HG03196 (cell line): ENCODE data around the gene DLAT.
A peak's percentile ranks its signal among the peaks of the same experiment; 100 is the strongest.
"Not testable (repeated sequence)": the region's sequence is repeated elsewhere in the genome, so short reads cannot be mapped to it uniquely, and the experiment has no call there.

ENCODE experiments used
- ATAC-seq: cut with Tn5 transposase; IDR thresholded peaks from one replicate; pipeline ENCODE4 v1.9.1; 2021; ENCODE audit not compliant: unreplicated experiment

DLAT gene

DNA sequence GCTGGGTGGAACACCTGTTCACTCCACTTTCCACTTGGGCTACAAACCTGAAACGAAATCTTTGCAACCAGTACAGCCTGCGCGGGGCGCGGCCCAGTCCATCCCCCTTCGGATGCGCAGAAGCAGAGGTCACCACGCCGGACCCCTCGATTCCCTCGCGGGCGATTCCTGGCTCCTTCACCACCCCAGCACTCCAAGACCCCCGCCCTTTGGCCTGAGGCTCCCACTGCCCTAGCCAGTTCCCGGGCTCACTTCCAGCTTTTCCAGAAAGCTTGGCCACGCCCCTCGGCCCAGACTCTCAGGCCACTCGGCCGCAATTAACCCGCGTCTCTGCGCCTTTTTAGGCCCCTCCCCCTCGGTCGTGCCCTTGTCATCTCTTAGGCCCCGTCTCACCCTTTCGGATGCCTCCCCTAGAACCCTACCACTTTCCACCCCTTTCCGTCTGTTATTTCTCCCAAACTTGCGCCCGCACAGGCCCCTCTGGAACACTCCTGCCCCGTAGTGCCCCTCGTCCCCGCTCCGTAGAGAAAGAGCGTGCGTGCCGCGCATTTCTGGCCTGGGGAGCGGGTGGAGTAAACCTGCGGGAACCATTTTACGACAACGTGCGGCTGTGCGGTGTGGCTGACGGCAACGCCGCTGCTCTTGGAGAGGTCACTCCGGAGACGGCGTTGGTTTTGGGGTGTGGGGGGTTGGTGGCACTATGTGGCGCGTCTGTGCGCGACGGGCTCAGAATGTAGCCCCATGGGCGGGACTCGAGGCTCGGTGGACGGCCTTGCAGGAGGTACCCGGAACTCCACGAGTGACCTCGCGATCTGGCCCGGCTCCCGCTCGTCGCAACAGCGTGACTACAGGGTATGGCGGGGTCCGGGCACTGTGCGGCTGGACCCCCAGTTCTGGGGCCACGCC is at the start of gene DLAT:
Gene DLAT, plus strand, starts transcription at position 636 of the 906 bp plus-strand sequence. Its CDS starts 65 bp downstream, at position 701.
- ATAC-seq: peak; percentile 75

DNA sequence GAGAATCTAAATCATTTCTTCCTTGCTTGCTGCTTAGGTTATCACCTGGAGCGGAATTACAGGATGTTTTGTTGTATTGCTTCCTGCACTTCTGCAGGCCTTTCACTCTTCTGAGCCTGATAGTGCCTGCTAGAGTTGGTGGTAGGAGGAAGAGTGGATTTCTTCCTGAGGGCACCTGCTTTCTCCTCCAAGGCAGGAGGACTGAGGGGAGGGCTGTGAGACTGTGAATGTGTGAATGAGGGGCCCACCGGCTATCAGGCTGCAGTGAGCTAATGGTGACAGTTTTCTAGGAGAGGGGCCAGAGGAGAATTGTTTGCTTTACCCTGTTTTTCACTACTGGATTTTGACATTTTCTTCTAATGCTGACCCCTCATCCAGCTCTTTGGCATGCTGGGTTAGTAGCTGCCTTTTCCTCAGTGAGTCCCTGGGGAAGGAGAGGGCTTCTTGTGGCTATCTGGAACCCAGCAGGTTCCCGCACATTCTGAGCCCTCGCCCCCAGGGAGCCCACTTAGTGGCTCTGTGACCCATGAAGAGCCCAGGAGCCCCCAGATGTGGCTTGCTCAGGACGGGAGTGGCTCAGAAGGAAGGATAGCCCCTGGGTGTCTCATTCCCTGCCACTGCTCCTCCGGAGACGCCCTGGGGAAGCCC is 49.0 kb upstream of the DLAT start:
- no peak for ATAC-seq

DNA sequence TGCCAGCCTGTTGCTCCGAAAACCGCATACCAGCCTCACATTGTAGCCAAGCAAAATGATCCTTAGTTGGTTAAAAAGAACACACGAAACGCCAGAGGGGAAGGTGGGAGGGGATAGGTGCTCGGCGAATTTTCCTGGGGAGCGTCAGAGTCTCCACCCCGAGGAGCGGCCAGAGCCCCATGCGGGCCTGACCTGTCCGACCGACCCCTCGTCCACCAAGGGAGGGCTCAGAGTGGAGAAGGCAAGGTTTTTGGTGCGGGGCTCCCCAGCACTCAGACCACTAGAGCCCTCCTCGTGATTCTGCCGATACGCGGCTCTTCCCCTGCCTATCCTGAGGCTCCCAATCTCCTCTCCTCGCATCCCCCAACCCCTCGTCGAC is 48.5 kb upstream of the DLAT start:
- ATAC-seq: no peak

DNA sequence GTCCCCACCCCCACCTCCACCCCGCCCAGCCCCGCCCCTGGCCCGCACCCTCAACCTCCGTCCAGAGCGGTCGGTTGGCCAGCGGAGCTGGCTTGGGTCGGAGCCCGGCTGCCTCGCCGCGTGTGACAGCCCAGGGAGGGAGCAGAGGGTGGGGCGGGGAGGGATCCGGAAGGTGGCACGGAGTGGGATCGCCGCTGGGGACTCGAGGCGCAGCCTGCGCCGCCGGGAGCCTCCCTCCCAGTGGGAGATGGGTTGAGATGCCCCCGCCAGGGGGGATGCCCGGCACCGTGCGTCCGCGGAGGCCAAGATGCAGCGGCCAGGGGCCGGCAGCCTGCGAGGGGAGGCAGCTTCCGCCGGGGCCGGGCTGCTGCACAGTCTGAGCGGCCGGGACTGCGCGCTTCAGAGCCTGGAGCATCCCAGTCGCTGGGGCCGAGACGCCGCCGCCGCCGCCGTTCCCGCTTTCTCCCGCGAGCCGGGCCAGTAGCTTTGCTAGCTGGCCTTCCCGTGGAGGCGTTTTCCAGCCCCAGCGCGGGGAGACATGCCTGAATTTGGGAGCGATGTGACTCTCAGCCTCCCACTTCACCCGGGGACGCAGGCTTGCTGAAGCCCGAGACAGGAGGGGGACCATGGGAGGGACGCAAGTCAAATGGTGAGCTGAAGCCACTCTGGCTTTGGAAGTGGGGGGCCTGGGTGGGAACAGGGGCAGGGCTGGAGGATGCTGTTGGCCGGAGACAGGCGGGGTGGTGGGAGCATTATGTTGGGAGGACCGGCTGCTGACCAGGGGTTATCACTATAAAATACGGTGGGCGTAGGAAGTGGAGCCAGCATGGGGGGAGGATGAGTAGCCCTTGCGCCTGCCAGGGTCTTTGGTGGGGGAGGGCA is 47.8 kb upstream of the DLAT start:
- no peak for ATAC-seq

DNA sequence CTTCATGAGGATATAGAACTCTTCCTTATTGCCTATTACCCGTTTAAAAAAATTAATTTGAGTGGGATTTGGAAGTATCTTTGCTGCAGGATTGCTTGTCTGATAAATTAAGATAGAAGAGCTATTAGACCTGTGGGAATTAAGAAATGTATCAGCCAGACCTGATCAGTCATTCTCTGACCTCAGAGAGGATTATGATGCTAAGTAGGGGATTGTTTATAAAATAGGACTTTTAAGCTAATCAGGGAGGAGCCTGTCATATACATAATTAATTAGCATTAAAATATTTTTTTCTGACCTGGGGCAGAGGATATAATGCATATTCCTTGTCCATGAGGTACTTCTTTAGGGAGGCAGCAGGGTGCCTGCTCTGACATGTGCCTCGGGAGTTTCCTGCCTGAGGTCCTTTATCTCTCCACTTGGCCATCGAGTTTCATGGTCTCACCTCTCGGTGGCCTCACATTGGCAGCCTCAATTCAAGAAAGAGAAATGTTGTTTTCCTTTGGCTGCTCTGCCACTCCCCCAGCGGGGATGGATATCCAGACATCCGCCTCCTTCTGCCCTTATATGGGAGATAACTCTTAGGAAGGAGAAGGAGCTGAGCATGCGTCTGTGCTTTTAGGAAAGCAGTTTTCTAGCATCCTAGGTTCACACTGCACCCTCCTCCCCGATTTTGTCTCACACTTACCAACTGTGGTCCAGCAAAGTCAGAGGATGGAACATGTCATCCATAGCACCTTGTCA is 47.0 kb upstream of the DLAT start:
- no peak for ATAC-seq

DNA sequence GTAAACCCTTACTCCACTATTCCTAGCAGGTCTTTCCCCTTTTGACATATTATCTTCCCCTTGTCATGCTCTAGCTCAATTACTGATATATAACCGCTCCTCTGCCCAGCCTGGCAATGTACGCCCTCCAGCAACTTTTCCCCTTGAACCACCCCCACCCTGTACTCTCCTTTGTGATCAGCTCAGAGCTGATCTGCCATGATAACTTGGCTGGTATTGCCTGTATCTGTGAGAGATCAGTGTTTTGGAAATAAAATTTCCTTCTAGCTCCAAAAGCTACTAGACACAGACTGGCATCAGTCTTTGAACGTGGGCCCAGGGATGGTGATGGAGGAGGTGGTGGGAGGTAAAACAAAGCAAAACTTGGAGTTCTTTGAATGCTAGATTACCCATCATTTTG is 45.1 kb upstream of the DLAT start:
- ATAC-seq: no peak

DNA sequence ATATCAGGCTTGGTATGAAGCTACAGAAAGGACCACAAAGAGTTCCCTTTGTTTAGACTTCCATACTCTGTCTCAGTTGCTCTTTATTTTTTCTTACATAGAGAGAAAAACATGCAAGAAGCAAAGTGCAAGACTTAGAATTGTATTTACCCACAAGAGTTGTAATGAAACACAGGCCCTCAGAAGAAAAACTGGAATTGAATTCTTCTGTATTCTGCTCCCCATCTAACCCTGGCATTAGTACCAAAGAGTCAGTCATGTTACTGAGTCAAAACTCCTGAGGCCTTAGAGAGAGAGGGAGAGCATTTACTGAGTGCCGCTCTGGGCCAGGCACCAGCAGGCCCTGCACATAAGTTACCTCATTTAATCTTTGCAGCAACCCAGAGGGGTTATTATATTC is 43.9 kb upstream of the DLAT start:
- ATAC-seq: no peak

DNA sequence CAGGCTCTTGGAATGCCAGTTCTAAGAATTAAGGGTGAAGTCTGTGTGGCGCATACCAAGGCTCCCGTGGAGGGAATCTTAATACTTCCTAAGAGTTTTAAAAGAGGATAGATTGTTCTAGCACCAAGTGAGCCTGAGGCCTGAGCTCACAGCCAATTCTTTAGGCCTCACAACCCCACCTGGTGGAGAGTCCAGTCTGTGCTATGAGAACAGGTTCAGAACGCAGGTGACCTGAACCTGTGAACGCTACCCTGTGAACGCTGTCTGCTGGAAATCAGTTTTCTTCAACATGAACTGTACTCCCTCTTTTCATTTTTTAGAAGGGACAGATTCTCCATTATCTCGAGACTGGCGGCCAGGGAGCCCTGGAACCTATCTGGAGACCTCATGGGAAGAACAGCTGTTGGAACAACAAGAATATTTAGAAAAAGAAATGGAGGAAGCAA is 43.2 kb upstream of the DLAT start:
- ATAC-seq: no peak

DNA sequence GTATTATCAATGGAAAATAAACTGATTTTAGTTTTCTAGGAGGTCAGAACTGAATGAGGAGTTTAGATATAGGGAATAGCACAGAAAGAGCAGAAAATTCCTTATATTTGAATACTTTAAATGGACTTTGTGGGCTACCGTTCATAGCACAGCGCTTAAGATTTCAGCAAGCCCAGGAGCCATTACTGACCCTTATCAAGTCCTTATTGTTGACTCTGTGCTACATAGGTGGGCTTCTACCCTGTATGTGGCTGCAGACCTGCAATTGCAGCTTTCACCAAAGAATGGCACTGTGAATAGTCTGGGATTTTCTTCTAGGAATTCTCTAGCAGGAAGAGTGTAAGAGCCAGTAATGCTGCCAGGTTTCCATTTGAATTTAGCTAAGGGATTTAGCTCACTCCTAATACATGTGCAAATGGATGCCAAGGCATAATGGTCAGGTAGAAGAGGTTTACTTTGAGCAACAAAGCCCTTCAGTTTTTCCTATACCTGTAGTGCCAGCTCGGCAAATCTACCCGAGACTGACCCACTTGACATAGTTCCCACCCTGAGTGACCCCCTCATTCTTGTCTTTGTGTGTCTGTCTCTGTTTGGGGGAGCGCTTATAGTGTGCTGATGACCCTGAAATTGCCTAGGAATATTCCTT is 42.5 kb upstream of the DLAT start:
- no peak for ATAC-seq

DNA sequence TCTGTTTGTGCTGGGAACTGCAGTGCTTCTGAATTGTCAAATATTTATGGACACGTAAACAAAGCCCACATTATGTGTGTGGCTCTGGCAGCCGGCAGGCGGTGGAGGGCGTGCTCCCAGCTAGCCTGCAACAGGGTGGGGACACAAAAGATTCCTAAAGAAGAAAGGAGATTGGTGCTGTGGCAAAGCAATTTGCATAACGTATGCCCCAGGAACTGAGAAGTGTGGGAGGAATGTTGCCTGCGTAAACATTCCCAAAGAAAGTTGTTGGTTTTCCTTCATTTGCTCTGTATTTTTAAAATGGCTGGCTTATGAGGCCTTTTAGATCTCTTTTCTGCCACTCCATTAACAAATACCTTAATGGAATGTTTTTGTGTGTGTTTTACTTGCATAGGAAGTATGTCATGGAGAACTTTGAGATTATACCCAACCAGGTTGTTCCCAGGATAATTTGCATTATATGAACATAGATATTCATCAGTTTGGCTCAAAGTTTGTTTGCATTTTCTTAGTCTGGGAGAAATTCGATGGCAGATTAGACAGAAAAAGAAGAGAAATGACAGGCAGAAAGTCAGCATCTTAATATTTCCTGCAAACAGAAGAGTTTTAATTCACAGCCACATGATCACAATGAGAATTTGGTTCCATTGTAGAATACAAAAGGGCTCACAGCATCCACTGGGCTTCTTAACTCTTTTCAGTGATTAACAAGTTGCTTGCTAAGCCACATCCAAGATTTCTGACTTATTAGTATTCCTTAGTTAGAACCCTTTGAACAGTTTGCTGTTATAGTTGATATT is 41.8 kb upstream of the DLAT start:
- no peak for ATAC-seq

DNA sequence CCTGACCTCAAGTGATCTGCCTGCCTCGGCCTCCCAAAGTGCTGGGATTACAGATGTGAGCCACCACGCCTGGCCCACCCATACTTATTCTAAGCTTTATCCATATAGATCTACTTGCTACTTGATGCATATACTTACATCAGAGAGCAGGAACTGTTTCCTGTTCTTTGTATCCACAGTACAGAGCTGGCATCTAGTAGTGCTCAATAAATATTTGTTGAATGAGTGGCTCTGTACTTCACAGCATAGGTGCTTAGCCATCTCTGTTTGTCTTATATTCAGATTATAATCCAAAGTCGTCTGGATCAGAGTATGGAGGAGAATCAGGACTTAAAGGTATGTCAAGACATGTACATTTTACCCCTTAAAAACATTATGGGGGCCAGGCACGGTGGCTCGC is 38.6 kb upstream of the DLAT start:
- ATAC-seq: no peak

DNA sequence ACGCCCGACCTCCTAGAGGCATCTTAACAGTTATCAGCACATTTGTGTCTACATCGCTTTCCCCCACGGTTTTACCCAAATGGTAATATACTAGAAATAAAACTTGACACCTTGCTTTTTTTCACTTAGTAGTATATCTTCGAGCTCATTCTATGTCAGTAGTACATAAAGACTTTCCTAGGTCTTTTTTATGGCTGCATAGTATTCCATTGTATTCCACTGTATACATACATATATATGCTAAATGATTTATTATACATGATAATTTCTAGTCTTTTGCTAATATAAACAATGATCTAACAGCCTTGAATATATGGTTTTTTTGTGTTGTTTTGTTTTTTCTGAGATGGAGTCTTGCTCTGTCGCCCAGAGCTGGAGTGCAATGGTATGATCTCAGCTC is 34.8 kb upstream of the DLAT start:
- ATAC-seq: no peak

DNA sequence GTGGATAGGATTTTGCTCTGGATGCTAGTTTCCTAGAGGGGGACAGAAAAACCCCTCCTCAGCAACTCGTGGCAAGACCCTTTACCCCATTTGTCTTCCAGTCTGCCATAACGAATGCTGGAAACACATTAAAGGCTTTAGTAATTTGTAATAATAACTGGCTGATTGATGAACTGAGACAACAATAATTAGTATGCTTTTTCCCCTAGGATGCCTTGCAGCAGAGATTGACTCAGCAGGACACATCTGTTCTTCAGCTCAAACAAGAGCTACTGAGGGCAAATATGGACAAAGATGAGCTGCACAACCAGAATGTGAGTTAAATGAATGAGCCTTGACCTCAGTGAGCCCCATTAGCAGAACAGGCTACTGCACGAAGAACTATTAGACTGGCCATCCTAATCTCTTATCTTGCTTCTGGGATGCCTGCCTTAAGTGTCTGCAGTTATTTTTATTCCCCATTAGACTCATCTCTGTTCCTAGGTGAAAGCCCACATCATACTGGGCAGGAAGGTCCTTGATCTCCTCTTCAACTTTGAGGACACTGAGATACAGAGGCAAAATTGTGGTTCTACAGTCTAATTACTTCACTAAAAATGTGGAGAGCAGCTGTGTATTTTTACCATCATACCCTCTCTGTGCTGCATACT is 32.9 kb upstream of the DLAT start:
- ATAC-seq: no peak

DNA sequence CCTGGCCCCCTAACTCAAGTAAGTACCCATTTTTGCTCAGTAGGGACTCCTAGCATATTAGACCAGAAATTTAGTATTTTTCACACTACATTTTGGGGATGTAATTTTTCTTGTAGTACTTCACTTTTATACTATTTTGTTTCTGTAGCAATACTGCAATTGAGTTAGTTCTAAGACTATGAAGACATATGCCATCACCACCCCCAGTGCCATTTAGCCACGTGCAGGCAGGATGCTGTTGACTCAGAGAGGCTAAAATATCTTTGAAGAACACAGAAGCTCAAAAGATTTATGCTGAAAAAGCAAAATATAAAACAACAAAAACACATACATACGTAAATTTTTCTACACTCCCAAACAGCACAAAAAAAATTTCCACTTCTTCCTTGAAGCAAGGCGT is 29.1 kb upstream of the DLAT start:
- ATAC-seq: no peak

DNA sequence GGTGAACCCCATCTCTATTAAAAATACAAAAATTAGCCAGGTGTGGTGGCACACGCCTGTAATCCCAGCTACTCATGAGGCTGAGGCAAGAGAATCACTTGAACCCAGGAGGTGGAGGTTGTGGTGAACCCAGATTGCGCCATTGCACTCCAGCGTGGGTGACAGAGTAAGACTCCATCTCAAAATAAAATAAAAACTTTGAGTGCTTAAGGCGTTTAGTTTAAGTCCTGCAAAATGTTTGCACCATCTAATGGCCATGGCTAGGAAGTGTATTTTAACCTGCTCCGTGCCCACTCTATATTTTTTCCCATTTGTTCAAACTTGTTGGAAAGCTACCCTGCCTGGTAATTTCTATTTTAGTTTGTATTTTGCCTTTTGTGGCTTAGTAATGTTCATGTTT is 28.5 kb upstream of the DLAT start:
- ATAC-seq: not testable (repeated sequence)

DNA sequence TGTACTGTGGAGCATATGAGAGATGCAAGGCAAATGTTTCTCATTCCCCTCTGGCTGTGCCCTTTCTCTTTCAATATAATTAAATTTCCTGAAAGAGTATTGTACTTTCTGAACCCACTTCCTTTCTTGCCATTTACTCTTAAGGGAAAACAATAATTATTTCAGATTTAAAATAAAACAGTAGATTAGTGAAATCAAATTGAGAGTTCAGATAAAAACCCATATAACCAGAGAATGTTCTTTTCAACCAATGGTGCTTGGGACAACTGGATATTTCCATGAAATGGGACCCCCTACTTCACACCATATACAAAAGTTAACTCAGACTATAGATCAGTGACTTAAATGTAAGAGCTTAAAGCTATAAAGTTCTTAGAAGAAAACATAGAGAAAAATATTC is 26.1 kb upstream of the DLAT start:
- ATAC-seq: no peak

DNA sequence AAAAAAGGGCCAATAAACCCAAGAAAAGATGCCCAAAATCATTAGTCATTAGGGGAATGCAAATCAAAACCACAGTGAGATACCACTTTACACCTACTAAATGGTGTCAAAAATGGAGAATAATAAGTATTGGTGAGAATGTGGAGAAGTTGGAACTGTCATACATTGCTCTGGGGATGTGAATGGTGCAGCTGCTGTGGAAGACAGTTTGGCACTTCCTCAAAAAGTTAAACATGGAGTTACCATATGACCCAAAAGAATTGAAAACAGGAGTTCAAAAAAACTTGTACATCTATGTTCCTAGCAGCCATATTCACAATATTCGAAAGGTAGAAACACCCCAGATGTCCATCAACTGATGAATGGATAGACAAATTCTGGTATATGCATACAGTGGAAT is 24.5 kb upstream of the DLAT start:
- ATAC-seq: no peak

DNA sequence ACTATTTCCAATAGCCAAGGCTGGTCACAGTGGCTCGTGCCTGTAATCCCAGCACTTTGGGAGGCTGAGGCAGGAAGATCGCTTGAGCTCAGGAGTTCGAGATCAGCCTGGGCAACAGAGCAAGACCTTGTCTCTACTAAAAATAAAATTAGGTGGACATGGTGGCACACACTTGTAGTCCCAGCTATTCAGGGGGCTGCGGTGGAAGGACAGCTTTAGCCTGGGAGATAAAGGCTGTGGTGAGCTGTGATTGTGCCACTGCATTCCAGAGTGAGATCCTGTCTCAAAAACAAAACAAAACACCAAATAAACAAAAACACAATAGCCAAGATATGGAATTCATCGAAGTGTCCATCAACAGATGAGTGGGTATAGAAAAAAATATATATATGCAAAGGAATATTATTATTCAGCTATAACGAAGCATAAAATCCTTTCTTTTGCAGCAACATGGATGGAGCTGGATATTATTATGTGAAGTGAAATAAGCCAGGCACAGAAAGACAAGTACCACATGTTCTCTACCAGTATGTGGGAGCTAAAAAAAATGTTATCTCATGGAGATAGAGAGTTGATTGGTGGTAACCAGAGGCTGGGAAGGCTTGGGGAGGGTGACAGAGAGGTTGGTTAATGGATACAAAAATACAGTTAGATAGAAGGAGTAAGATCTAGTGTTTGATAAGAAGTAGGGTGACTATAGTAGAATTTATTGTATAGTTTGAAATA is 22.6 kb upstream of the DLAT start:
- ATAC-seq: no peak
